Right ventricle myocardium inferior (tissue), 1 donor: Measurements from ENCODE around the gene FLCN. TPM values are rescaled to one million over a fixed set of nuclear protein-coding genes. Genes with fewer than 3 reads are reported as not detected.

ENCODE experiments used
- ATAC-seq: fragments of 200-7000 bp; cut with Tn5 transposase; one replicate; pipeline ENCODE4 v1.9.1; 2020; ENCODE audit warnings: mild to moderate bottlenecking, moderate library complexity
- DNase-seq: peaks from one replicate; pipeline ENCODE4 v3.0.0; 2021; ENCODE audit errors: missing footprints
- intact Hi-C: fragments of 100-400 bp; cut with DNase I; formaldehyde crosslinking; loops from one replicate; pipeline ENCODE4 v1.11.0; 2022
- total RNA-seq: library from RNA; stranded (reverse); fragmentation: NEBNext Ultra II Directional; extraction: Animal tissue kit (Norgen Biotek cat#: 25700); gene quantifications from one replicate; pipeline ENCODE4 v1.2.1, GENCODE V29; 2021
- donor health status: DM: no; HTN: yes; CAD: no; lungs with severe emphysema.

Gene FLCN
- total RNA-seq, 1 donor from 2014 or later: 56.4 TPM

DNA sequence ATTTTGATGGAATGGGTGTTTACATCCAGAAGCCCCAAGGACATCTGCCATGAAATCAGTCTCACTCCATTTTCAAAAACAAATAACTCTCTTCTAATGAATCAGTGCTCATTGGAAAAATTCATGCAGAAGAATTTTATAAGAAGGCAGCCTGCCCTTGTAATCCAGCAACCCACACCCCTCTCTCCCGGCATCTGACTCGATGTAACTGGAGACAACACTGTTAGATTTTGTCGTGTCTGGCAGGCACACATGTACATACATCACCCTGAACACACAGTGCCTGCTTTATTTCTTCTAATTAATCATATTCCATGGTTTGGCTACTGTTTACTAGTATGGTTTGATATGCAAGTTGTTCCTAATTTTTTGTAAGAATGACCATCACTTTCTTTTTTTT is 19.0 kb downstream of the FLCN start:
- ATAC-seq: no peak
- intact Hi-C loops: no loop called here
- DNase-seq: no peak

DNA sequence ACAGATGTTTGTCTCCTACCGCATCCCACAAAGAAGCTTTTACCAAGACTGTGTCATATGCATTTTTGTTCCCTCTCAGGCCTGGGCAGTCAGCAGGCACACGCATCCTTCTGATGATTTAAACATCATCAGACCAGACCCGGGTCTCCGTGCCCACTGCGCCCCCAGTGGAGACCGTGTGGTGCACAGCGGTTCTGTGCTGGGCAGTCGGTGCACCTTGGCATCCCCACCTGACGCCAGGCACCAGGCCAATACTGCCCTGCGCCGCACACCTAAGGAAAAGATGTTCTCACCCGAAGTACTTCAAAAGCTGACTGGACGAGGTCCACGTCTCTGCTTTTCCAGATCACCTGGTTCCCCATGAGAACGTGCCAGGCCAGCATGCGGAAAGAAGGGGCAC is 20.2 kb downstream of the FLCN start:
- no peak for DNase-seq
- intact Hi-C loops: no loop called here
- no peak for ATAC-seq

DNA sequence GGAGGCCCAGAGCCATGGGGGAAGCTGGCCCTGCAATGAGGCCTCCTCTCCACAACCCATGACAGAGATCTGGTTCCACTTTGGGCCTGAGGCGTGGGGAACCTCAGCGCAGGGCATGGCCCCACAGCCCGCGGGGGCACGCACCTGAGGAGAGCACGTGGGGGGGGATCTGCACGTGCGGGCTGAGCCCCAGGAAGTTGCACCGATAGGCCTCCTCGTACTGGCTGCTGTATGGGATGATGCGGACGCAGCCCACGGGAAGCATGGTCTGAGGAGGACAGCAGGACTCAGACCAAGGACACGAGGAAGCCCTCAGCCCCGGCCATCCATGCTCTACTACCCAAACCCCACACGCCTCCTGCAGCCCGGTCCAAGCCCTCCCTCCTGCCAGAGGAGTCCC is 20.7 kb downstream of the FLCN start:
- ATAC-seq (no peak), DNase-seq (no peak)
- intact Hi-C loops: no loop called here

DNA sequence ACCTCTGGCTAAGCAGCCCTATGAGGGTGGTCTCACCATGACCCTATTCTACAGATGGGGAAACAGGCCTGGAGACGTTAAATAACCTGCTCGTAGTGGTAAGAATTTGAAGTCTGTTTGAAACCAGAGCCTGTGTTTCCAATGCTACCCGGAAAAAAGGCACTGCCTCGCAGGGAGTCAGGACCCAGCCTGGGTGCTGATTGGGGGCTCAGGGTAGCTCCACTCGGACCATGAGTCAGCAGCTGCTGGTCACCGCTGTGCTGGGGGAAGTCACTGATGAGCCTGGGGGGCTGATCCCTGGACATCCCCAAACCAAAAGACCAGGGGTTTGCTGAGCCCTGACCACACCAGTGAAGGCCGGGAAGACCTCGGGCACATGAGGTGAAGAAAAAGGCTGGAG is 21.4 kb downstream of the FLCN start:
- ATAC-seq (no peak), DNase-seq (no peak)
- intact Hi-C loops: no loop called here

DNA sequence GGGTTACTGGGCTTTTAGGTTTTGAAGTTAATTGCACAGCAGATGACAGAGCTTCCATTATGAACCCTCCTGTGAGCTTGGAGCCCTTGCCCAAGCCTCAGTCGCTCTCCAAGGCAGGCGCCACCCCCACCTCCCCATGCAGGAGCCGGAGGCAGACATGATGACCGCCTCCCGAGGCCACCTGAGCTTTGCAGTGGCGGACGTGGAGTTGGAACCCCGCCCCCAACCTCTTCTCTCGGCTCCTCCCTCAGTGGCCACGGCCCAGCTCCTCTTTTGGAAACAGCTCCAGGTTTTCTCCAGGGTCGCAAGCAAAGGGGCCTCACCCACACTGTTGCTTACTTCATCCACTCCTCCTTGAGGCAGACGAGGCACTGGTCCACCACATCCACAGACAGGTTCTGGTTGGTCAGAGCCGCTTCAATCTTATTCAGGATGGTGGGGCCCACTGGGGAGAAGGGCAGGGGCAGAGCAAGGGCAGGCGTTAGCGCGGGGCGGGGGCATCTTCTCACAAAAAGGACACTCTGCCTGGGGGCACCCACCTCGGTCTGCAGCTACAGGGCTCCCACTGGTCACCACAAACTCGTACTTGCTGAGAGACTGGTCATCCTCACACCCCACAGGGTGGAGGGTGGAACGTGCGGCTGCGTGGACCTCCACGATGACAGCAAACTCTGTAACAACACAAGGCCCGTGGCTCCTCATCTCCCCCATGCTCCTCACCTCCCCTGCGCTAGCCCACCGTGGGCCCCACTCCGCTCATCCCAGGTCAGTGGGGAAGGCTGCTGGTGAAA is 22.1 kb downstream of the FLCN start:
- intact Hi-C loops: no loop called here
- ATAC-seq (no peak), DNase-seq (no peak)

DNA sequence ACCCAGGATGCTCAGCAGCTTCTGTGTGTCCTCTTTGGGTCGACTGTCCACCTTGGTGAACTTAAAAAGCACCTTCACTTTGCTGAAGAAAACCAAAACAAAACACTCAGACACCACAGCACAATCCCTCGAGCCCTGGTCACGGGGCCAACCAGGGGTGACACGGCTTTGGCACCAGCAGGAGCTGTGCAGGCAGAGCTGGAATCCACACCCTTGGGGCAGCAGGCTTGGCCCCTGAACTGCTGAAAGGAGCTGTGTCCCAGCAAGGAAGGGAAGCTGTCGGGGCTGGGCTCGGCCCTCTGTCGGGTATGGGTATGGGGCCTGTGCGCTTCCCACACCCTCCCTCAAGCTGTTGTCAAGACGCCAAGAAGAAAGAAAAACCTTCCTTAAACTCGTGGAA is 23.2 kb downstream of the FLCN start:
- ATAC-seq (peak; percentile 38), DNase-seq (no peak)
- intact Hi-C loops: no loop called here

DNA sequence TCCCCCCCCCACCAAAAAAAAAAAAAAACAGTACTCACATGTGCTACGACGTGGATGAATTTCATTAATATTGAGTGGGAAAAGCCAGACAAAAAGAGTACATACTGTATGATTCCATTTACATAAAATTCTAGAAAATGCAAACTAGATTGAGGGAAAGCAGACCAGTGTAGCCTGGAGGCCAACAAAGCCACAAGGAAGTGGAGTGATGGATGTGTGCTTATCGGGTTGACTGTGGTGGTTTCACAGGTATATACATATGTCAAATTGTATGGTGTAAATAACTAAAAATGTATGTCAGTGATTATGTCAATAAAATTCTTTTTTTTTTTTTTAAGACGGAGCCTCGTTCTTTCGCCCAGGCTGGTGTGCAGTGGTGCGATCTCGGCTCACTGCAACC is 29.0 kb downstream of the FLCN start:
- ATAC-seq (no peak), DNase-seq (no peak)
- intact Hi-C loops: no loop called here

DNA sequence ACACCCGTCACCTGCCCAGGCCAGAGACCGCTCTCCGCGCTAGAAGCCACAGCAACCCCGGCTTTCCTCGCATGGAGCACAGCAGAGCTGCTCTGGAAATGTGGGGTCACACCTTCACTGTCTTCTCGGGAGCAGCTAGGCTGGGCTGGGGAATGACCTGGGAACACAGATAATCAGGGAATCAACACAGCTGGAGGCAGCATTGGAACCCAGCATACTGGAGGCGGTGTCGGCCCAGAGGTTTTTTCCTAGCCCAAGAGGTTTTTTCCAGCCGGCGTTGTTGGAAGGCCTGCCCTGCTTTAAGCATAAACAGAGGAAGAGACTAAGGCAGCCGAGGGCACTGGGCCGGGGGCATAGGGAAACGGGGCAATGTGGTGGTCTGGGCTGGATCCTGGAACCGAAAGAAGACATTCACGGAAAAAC is 30.0 kb downstream of the FLCN start:
- DNase-seq (no peak), ATAC-seq (no peak)
- intact Hi-C loops: no loop called here

DNA sequence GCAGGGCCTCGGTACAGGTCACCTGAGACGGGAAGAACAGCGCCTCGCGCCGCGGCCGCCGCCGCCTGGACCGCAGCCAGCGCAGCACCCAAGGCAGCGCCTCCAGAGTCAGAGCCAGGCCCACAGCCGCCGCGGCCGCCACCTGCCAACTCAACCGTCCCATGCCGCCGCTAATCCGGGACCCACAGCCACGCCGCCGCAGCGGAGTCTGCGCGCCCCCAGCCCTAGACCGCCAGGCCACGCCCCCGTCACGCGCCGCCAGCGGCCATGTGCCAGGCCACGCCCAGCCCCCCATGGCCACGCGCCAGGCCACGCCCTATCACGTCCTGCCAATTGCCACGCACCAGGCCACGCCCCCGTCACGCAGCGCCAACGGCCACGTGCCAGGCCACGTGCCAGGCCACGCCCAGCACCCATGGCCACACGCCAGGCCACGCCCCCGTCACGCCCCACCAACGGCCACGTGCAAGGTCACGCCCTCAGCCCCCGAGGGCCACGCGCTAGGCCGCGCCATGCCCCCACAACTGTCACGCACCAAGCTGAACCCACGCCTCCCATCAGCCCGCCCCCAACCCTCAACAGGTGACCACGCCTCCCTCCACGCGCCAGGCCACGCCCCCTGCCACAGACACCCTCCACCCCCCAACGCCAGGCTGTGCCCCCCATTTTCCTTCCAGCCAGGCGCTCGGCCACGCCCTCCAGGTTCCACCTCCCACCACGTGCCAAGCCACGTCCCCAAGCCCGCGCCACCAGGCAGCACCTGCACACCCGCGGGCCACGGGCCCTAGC is 30.6 kb downstream of the FLCN start, which contains the start of gene PLD6:
TSS of gene PLD6 (minus strand) at position 210 of the 789 bp plus-strand sequence. CDS start at position 163, 47 bp downstream.
- intact Hi-C loops: no loop called here
- peak; percentile 32 for ATAC-seq
- peak; percentile 91 for DNase-seq

DNA sequence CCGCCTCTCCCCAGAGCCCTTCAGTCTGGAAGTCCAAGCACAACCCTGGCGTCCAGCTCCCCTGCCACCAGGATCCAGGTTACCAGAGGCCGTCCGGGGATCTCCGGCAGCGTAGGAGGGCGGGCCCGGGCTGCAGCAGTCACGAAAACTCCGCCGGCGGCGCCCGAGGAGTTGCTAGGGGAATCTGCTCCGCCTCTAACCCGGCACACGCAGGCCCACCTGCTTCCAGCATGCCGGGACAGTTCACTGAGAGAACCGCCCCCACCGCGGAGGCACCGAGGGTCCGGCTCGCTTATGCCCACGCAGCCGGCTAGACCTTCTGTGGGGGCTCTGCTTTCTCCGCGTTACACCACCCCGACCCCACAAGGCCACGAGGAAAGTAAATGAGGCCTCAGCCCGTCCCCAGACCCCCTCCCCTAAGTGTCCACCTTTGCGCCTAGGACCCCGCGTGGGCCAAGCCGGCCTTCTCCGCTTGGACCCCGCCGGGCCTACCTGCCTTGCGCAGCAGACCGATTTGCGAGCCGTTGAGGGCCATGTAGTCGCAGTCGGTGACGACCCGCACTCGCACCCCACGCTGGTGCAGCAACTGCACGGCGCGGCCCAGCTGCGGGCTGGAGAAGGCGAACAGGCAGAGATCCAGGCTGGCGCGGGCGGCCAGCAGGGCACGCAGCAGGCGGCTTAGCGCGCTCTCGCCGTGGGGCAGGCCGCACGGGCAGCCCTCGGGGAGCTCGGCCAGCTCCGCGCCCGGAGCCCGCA is 31.4 kb downstream of the FLCN start:
- ATAC-seq (peak; percentile 17), DNase-seq (no peak)
- intact Hi-C loops: loop anchor here (2.0 kb wide), 2 partner anchors 15 to 23 kb away; no protein-coding TSS in a partner anchor

DNA sequence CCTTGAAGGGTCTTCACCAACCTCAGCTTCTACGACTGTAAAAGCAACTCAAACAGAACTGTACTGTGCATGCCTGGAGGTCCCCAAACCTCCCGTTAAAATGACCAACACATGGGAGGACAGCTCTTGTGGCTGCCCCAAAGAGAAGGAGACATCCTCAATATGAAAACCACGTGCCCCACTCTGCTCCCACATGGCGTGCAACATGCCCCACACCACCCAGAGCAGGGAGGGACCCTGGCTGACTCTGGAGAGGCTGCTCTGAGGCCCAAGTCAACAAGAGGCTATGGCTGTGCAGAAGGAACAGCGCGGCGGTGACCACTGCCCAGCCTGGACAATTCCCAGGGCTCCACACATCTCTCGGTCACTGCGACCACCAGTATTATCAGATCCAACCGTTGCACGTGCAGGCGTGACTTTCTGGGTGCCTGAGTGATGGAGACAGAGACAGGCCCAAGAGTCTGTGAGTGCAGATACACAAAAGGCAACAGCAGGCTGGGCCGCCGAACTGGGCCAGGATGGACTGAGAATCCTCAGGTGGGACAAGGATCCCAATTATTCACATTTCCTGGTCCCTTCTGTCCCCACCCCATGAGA is 32.2 kb downstream of the FLCN start:
- no peak for ATAC-seq
- no peak for DNase-seq
- intact Hi-C loops: loop anchor here (2.0 kb wide), 2 partner anchors 14 to 24 kb away; no protein-coding TSS in a partner anchor

DNA sequence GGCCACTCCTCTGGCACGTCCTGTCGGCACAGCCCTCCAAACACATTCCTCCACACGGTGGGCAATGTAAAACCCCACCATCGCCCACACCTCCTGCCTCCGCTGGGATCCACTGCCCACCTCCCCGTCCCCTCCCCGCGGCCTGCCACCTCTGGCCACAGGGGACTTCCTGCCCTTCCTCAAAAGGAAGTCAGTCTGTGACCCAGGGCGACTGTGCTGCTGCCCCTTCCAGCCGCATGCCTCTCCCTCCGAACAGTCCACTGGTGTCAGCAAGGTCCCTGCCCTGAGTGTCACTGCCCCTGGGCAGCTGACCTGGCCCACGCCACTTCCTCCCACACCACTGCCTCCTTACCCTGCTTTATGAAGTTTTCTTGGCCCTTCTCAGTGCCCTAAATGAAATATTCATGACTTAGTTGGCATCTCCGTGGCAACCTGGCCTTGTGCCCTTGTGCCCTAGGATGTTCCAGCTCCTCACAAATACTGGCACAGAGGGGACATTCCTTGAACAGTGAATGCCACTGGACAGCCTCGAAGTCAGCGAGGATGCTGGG is 32.9 kb downstream of the FLCN start:
- ATAC-seq (peak; percentile 34), DNase-seq (no peak)
- intact Hi-C loops: loop anchor here (2.0 kb wide), 2 partner anchors 13 to 25 kb away; no protein-coding TSS in a partner anchor

DNA sequence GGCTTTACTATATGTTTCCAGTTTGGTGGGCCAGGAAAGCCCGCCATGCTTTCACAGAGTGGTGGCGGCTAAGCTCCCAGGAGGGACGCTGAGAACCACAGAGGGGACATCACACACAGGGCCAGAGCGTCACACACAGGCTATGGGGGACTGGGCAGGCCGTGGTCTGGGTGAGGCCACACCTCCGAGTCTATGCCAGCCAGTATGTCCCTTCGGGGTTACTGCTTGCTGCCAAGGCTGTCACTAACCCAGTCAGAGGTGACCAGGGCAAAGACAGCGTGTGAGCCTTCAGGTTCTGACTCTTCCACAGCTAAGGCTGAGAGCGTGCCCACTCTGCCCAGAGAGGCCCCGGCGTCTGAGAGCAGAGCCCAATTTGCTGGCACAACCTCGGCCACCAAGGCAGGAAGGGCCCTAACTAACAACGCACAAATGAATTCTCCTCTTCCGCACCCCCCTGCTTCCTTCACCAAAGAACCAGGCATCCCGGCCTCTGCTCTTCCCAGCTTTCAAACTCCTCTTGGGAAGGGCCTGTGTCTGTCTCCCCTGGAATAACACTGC is 33.7 kb downstream of the FLCN start:
- ATAC-seq: peak; percentile 45

DNA sequence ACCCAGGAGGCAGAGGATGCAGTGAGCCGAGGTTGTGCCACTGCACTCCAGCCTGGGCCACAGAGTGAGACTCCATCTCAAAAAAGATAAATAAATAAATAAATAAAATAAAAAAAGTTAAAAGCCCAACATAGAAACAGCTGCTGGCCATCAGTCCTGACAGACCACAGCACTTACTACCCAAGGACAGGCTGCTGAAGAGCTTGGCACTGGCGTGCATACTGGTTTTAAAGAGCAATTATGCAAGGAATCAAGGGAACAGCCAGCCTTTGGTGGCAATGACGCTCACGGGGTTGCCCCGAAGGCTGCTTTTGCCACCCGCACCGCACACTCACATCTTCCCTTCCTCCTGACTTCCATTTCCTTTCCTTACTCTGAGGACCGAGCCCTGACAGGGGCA is 35.1 kb downstream of the FLCN start:
- intact Hi-C loops: no loop called here
- ATAC-seq (peak; percentile 42), DNase-seq (no peak)

More for the DNA sequence above, 33.7 kb downstream of the FLCN start:
- intact Hi-C loops: no loop called here
- no peak for DNase-seq

DNA sequence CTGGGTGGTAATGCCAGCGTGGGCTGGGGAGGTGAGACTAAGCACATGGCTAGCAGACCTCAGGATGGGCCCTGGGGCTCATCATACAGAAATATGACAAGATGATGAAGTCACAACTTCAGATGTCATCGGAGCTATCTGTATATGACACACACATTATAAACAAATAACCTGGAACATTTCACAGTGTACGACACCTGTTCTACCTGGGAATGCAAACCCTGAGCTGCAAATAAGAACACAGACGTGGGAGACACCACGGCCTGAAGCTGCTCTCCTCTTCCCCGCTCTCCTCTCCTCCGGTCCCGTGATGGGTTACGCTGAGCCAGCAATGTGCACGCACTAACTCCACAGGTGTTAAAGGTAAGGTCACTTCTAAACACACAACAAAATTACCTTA is 35.7 kb downstream of the FLCN start:
- no peak for DNase-seq
- intact Hi-C loops: no loop called here
- no peak for ATAC-seq

DNA sequence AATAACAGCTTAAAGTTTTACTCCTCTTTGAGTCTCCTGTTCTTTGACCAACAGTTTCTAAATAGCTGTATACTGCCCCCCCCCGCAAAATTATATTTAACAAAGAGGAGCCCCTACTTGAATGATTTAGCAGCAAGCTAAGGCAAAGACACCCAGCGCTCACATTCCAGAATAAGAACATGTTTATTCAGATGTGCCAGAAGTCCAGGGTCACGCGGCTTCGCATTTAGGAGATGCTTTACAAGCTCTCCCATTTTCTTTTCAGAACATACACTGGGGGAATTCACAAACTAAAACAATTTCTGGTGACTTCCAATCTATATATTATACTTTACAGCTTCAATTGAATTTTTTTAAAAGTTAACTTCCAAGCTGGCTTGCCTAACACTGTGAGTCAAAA is 36.1 kb downstream of the FLCN start:
- ATAC-seq (no peak), DNase-seq (no peak)

DNA sequence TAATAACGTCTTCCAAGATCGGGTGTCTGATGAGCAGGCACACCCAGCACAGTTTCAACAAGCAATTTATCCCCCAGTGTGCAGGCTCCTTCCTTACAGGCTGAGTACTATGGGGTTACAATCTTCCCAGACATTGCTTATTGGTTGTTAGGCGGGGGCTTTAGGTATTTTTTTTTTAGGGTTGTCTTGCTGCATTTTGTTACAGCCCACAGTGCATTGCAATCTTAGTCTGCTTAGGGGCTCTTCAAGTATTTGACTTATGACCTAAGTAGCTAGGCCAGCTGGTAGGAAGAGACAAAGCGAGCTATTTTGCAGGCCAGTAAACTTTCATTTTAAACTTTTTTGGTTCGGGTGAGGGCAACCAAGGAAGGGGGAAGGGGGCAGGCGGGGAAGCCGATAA is 36.7 kb downstream of the FLCN start:
- intact Hi-C loops: no loop called here
- ATAC-seq (no peak), DNase-seq (no peak)

More for the DNA sequence above, 36.1 kb downstream of the FLCN start:
- intact Hi-C loops: no loop called here

DNA sequence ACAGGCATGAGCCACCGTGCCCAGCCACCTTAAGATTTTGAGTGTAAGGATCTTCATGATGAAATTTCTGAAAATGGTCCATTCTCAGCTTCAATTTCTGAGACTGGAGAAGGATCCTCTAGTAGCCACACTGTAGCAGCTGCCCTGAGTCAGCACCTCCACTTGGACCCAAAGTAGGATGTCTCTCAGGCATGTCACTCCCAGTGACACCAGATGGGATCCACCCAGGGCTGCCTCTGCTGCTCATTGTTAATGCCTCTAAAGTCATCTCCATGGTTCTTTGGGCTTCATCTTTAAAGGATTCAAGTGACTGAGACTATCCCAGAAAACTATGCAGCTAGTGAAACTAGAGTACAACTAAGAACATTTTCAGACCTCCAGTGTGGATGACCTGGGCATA is 38.7 kb downstream of the FLCN start:
- ATAC-seq: no peak

More for the DNA sequence above, 38.7 kb downstream of the FLCN start:
- no peak for DNase-seq
- intact Hi-C loops: no loop called here
